ENCODE data around the gene CCDC167.

GRCh38 chr6:37484786-37485170 lies 14.9 kb downstream of the CCDC167 start:
- TF ChIP-seq EZH2 (IDR thresholded peaks at IDR 0.05; ENCODE audit: borderline replicate concordance, control insufficient read depth, low read depth, low read length) = no peak
- TF ChIP-seq POLR2A (IDR thresholded peaks at IDR 0.05; ENCODE audit: low read depth, low read length) = no peak
- no peak for TF ChIP-seq RFX5 (IDR thresholded peaks at IDR 0.05; ENCODE audit: low read depth, low read length)
- TF ChIP-seq ZBTB11 (CRISPR knock-in tag; IDR thresholded peaks at IDR 0.05) = no peak
- no peak for TF ChIP-seq CHD1 (IDR thresholded peaks at IDR 0.05; ENCODE audit: low read depth, low read length)
- TF ChIP-seq CEBPZ (IDR thresholded peaks at IDR 0.05; ENCODE audit: low read depth, low read length) = no peak
- TF ChIP-seq CREB1 (IDR thresholded peaks at IDR 0.05; ENCODE audit: low read depth) = no peak
